KBM-7 (cell line): Measurements from ENCODE around the gene GLIPR1L1.
"Not testable (repeated sequence)": the region's sequence is repeated elsewhere in the genome, so short reads cannot be mapped to it uniquely, and the experiment has no call there.

Experiments used
- DNase-seq: peaks from one replicate; pipeline ENCODE4 v3.0.0-alpha.2; 2015
- in situ Hi-C: fragments of 300-500 bp; cut with MboI; formaldehyde crosslinking; loops from 2 replicates; pipeline ENCODE4 v1.14.3; 2020; ENCODE audit warnings: low sequenced_read_pairs, low pct_unique_long_range_greater_than_20kb, mixed read lengths

GLIPR1L1 gene

DNA sequence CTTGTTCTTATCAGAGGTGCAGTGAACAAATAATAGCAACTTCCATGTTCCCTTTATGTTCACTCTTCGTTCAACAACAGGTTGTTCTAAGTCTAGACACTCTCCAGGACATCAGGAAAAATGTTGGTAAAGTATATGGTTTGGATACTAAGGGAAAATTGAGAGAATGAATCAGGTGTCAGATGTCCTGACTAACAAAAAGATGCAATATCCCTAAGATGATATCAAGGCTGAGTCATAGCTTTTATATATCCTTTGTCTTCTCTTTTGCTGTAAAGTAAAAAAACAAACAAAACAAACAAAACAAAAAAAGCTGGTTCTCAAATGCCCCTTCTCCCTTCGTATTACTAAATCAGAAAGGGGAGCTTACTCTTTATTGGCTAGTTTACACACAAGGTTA, 11.1 kb downstream of the GLIPR1L1 start:
- DNase-seq: no peak
- in situ Hi-C loops: no loop called here

DNA sequence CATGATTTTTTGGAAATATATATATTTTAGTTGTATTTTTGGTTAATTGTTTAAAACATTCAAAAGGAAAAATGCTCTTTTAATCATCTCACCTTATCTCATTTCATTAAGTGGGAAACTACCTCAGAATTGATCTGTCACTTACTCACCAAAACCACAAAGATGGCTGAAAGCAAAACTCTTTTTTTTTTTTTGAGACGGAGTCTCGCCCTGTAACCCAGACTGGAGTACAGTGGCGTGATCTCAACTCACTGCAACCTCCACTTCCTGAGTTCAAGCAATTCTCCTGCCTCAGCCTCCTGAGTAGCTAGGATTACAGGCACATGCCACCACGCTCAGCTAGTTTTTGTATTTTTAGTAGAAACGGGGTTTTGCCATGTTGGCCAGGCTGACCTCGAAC, 11.7 kb downstream of the GLIPR1L1 start:
- in situ Hi-C loops, DNase-seq: not testable (repeated sequence)

DNA sequence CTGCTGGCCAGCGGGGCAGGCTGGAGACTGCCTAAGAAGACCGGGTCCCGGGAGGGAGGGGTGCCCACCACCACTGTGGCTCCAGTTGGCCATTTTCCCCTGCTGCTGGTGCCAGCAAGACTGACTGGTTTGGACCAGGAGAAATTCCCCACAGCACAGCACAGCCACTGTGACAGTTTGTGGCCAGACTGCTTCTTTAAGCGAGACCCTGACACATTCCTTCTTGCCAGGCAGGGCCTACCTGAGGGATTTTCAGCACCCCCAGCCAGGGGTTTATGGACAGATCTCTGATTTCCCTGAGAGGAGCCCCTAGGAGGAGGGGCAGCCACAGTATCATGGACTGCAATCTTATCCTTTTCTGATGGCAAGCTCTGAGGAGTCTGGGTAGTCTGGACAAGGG, 15.5 kb downstream of the GLIPR1L1 start:
- in situ Hi-C loops: no loop called here
- DNase-seq: no peak

DNA sequence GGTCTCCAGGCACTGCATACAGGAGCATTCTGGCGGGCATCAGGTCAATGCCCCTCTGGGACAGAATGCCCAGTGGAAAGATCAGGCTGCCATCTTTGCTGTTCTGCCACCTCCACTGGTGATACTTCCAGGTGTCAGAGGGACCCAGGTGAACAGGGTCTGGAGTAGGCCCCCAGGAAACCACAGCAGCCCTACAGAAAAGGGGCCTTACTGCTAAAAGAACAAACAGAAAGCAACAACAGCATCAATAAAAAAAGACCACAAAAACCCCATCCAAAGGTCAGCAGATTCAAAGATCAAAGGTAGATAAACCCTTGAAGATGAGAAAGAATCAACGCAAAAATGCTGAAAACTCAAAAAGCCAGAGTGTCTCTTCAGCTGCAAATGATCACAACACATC, 15.9 kb downstream of the GLIPR1L1 start:
- DNase-seq: no peak
- in situ Hi-C loops: no loop called here

DNA sequence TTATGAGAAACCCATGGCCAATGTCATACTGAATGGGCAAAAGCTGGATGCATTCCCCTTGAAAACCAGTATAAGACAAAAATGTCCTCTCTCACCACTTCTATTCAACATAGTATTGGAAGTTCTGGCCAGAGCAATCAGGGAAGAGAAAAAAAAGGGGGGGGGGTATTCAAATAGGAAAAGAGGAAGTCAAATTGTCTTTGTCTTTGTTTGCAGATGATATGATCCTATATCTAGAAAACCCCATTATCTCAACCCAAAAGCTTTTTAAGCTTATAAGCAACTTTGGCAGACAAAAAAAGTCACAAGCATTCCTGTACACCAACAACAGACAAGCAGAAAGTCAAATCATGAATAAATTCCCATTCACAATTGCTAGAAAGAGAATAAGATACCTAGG, 19.5 kb downstream of the GLIPR1L1 start:
- in situ Hi-C loops: no loop called here
- DNase-seq: no peak

DNA sequence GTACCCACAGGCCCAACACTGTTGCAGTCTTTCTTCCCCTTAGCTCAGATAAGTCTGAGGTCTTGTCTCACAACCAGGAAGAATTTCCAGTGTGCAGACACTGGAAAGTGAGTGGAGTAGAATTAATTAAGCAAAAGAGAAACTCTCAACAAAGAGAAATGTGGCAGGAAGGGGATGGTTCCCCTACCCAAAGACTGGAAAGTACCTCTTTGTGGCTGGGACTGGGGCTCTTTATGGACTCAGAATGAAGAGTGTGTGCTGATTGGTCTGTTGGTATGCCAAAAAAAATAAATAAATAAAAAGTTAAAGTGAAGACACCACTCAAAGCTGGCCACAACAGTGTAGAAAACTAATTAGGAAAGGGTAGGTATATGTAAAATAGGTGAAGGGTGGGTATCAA, 26.4 kb downstream of the GLIPR1L1 start:
- in situ Hi-C loops: no loop called here
- DNase-seq: no peak

DNA sequence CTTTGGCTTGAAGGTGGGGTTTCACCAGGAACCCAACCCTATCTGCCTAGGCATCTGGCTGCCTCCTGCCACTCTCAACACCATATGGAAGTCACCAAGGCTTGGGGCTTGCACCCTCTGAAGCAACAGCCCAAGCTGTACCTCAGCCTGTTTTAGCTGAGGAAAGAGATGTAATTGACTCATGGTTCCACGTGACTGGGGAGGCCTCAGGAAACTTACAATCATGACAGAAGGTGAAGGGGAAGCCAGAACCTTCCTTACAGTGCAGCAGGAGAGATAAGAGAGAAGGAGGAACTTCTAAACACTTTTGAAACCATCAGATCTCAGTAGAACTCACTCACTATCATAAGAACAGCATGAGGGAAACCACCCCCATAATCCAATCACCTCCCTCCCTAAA, 26.9 kb downstream of the GLIPR1L1 start:
- DNase-seq: peak; percentile 69
- in situ Hi-C loops: no loop called here

DNA sequence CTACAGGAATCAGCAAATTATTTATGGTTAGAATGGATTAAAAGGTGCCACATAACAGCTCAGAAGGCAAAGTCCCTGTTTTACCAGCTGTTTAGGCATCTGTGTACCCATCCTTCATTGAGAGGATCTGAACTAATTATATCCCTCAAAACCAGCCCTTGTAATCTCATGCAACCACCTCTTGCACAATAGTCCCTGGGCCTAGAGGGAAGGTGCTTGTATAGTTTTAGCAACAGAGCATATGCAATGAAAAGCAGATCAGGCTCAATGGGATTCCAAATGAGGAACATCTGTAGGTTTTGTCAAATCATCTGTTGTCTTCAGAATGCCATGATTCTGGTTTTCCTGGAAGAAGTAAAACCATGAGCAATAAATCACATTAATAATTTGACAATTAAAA, 30.4 kb downstream of the GLIPR1L1 start:
- DNase-seq: peak; percentile 62
- in situ Hi-C loops: no loop called here

DNA sequence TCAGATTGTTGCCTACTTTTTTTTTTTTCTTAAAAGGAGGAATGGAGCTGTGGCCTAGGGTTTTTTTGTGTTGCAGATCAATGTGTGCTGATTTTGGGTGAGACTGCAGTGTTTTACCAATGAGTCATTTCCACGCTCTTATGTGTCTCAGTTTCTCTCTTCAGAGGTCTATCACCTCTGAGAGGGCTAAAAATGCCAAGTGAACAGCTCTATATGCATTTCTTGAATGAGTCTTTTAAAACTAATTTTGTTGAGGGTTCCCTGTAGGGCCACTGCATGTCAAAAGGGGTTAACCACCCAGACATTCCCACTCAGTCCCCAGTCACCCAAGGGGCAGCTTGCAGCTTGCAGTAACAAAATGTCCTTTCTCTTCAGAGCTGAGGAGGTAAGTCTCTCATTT, 32.2 kb downstream of the GLIPR1L1 start:
- in situ Hi-C loops: no loop called here
- no peak for DNase-seq

DNA sequence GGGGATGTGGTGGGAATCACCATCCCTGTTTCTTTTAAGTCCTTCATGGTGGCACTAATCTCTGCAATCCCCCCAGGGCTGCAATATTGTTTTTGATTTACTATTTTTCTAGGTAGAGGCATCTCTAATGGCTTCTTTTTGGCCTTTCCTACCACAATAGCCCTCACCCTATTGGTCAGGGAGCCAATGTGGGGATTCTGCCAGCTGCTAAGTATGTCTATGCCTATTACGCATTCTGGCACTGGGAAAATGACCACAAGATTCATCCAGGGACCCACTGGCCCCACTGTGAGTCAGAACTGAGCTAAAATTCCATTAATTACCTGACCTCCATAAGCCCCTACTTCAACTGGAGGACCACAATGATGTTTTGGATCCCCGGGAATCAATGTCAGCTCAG, 40.5 kb downstream of the GLIPR1L1 start:
- DNase-seq: no peak
- in situ Hi-C loops: no loop called here

DNA sequence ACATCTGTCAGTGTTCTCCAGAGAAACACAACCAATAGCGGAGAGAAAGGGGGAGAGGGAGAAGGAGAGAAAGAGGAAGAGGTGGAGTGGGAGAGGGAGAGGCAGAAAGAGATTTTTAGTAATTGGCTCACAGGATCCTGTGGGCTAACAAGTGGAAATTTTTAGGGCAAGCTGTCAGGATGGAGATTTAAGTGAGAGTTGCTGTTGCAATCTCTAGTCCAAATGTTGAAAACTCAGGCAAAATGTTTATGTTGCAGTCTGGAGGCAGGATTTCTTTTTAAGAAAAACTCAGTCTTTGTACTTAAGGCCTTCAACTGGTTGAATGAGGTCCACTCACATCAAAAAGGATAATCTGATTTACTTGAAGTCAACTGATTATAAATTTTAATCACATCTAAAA, 43.9 kb downstream of the GLIPR1L1 start:
- in situ Hi-C loops: no loop called here
- no peak for DNase-seq

DNA sequence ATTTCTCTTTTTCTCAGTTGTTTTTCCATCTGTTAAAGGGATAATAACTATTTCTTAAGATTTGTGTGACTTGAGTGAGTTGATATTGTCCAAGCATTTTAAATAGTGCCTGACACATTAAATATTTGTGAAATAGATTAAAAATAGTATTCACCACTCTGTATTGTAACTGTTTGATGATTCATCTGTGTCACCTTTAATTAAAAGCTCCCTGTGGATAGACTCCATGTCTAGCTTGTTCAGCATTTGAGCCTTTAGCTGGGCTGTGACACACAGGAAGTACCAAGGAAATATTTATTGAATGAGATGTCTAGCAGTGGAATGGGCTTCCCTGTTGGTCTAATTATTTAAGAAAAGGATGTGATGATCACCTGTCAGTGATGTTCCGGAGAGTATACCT, 54.6 kb downstream of the GLIPR1L1 start:
- no peak for DNase-seq
- in situ Hi-C loops: no loop called here

DNA sequence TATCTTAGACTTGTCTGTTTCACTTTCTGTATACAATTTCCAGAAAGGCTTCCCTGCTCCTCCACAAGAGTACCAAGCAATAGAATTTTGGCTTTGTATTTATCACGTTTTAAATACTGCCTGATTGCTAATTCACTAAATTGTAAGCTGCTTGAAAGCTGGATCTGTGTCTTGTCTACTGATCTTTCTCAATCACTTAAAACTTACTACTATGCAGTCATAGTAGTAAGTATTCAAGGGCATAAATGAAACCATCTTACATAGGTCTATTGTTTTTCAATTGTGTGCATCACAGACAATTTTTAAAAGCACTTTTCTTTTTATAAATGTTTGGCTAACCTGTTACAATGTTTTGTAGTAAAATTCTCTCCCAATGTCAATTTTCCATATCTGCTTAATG, 55.2 kb downstream of the GLIPR1L1 start:
- in situ Hi-C loops: no loop called here
- DNase-seq: no peak

DNA sequence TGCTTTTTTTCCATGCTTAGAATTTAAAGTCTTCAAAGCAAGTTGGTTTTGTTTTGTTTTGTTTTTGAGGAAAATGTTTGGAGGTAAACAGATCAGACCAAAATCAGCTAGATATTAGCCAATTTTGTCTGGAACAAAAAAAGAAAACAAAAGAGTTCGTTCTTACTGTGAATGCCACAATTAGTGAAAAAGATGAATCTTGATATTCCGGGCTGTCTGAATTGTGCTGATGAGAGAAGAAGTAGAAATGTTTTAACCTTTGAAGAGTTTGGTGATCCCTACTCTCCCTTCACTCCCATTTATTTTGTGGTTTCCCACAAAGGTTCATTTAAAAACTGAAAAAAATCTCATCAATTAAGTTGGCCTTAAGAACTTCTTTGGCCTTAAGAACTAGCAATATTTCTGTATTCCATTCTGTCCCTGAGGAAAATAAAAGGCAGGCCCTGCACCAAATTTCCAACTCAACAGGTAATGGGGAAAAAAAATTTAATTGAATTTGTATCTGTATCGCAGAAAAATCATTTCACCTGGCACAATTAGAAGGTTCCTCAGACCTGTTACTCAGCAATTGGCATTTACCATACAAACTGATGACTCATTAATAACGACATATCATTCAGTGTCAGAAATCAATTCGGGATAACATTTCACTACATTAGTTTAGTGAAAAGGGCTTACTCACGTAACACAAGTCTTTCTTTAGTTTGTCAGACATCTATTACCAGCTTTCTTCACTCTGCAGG, 55.9 kb downstream of the GLIPR1L1 start:
- DNase-seq: no peak
- in situ Hi-C loops: no loop called here

DNA sequence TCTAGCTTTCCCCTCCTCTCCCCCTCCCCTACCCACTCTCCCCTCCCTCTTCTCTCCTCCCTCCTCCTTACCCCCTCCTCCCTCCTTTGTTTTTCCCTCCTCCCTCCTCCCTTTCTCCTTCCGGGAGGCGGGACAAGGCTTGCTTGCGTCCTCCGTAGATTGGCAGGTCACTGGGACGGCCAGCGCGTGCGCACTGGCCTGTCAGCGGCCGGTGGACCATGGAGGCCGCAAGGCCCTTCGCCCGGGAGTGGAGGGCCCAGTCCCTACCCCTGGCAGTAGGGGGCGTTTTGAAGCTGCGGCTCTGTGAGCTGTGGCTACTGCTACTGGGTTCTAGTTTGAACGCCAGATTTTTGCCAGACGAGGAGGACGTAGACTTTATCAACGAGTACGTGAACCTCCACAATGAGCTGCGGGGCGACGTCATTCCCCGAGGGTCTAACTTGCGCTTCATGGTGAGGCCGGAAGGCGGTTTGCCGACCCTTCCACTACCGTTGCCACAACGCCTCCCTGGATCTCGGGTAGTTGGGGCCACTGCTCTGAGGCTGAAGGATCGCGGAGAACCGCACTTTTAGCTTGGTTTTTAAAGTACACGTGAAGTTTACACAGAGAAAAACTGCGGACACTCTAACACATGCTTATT, 56.5 kb downstream of the GLIPR1L1 start, which contains the start of gene GLIPR1L2:
Gene GLIPR1L2 (plus strand): TSS at position 191 of the 640 bp plus-strand sequence. CDS start 28 bp downstream, at position 219.
- DNase-seq: peak; percentile 98
- in situ Hi-C loops: no loop called here

DNA sequence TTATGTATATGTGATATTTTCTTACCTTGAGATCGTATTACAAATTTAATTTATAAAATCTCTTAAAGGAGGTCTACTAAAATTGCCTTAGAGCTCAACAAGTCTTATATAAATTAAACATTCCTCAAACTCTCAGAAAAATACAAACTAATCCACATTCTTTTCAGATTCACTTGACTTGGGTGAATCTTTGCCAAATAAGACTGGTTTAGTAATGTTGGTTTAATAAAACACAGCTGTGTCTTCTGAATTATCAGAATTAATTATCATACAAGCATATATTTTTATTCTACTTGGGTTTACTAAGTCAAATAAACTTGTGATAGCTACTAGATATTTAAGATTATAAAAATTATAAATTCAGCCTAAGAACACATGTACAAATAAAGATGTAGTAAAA, 69.8 kb downstream of the GLIPR1L1 start:
- in situ Hi-C loops: no loop called here
- DNase-seq: no peak

DNA sequence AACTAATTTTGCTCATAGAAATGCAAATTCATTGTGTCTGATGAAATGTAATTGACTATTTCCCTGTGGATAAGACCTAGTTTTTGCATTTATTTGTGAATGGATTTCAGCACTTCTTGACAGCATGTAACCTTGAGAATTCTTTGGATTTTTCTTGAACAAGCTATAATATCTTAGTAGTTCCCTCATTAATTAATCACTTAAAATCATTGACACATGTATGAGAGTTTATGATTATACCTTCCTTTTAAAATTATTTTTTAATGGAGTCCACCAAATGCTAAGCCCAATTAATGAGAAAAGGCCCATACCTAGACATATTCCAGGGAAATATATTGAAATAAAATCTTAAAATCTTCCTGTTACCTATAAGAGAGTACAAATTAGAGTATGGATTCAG, 73.2 kb downstream of the GLIPR1L1 start:
- in situ Hi-C loops: no loop called here

DNA sequence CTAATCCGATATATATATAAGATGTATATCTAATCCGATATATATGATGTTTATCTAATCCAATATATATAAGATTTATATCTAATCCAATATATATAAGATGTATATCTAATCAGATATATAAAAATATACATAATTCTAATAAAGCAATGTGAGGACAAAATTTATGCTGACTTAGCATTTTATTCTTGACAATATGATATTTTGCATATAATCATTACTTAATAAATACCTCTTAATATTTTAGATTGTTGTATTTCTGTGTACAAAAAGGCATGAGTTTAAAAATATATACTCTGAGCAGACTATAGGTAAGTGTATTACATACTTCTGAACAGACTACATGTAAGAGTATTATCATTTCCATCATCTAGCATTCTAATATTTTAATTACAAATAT, 75.4 kb downstream of the GLIPR1L1 start:
- in situ Hi-C loops: no loop called here
- DNase-seq: no peak

More for the DNA sequence above, 73.2 kb downstream of the GLIPR1L1 start:
- DNase-seq: no peak

DNA sequence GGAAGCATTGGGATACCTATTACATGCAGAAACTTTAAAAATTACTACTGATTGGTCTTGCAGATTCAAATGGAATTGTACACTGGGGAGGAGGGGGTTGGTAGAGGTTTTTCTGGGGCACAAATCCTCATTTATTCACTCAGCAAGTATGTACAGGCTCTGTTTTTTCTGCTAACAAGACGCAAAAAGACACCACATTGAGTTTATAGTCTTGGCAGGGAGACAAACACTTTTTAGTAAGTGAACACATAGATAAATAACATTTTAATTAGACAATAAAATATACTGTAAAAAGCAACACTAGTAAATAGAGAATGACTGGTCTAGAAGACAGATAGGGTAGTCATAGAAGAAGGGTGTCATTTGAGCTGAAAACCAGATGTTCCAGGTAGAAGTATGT, 80.2 kb downstream of the GLIPR1L1 start:
- in situ Hi-C loops: no loop called here
- no peak for DNase-seq

DNA sequence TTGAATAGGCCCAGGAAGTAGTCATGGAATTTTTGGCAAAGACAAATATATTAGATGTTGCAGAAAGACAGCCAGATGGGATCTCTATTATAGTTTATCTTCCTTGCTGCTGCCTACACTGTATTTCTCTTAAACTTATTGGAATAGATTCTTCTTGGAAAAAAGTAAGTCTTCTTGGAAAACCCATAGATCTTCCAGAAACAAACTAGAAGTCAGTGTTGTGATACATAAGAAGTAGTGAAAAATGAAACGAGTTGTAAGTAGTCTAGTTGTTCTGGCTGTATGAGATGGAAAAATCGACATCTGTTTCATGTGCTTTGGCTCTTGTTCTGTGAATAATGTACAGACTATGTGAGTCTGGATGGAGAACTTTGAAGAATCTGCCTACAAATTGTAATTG, 85.4 kb downstream of the GLIPR1L1 start:
- in situ Hi-C loops: no loop called here
- no peak for DNase-seq
